GDM1 (cell line): ENCODE results near the gene SLC12A7.

ENCODE experiments used
- DNase-seq: peaks from one replicate; lab custom pipeline; 2025; lab: John Stamatoyannopoulos, UW

The SLC12A7 gene

GRCh38 chr5:1077491-1078020, 34.3 kb downstream of the SLC12A7 start:
- no peak for DNase-seq

- no peak for DNase-seq
Observed at GRCh38 chr5:1077026-1077425, 34.8 kb downstream of the SLC12A7 start.

- no peak for DNase-seq
Observed at GRCh38 chr5:1076406-1076805, 35.5 kb downstream of the SLC12A7 start.

GRCh38 chr5:1075931-1076330, 35.9 kb downstream of the SLC12A7 start:
- DNase-seq, result no peak

DNA sequence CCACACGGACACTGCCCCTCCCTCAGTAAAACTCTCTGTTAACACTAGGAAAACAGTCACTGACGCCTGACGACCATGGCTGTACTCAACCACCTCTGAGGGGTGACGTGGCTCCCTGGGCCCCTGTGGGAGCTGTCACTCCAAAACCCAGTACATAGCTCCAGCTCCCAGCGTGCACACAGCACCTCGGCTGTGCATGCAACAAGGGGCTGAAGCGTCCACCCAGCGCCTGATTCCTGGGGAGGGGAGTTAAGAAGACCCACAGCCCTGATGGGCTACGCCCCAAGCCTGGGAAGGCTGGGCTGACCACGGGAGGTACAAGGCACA, 36.3 kb downstream of the SLC12A7 start:
- DNase-seq, result no peak

DNA sequence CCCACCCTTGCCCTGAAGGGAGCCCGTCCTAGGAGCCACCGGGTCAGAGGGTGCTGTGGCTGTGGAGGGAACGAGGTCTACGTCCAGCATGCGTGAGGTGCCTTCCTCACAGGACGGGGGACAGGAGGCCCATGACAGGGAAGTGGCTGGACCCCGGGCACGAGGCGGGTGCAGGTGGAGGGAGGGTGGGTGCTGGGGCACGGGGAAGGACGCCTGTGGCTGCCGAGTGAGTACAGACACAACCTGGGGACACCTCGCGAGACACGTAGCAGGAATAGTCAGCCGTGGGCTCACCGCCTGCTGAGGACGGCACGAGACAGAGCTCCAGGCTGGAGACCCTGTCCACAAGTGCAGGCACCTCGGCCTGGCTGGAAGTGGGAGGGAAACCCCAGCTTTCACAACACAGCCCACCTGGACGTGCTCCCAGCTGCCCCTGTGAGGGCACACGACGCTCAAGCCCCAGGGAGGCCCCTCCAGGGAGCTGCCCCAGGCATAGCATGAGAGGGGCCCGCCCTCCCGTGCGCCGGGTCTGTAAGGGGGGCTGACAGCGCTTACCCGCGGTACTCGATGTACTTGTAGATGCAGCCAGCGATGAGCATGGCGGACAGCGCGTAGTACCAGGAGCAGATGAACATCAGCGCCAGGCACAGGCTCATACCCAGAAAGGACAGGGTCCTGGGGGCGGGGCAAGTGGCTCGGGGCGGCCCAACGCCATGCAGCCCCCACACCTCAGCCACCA, 36.9 kb downstream of the SLC12A7 start:
- no peak for DNase-seq

DNA sequence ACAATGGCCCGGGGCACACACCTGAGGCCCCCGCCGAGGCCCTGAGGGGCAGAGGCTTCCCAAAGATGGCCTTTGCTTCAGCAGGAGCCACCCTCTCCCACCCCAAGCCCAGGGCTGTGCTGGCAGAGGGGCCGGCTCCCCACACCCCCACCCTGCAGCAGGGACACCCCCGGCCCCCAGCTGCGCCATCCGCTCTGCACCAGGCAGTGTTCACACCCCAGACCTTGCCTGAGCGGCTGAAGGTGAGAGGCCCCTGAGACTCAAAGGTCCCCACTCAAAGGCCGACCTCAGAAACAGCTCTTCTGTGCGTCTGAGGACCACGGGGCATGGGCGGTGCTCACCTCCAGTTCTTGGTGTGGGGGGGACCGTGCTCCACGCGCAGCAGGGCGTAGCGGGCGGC, 37.6 kb downstream of the SLC12A7 start:
- no peak for DNase-seq

DNA sequence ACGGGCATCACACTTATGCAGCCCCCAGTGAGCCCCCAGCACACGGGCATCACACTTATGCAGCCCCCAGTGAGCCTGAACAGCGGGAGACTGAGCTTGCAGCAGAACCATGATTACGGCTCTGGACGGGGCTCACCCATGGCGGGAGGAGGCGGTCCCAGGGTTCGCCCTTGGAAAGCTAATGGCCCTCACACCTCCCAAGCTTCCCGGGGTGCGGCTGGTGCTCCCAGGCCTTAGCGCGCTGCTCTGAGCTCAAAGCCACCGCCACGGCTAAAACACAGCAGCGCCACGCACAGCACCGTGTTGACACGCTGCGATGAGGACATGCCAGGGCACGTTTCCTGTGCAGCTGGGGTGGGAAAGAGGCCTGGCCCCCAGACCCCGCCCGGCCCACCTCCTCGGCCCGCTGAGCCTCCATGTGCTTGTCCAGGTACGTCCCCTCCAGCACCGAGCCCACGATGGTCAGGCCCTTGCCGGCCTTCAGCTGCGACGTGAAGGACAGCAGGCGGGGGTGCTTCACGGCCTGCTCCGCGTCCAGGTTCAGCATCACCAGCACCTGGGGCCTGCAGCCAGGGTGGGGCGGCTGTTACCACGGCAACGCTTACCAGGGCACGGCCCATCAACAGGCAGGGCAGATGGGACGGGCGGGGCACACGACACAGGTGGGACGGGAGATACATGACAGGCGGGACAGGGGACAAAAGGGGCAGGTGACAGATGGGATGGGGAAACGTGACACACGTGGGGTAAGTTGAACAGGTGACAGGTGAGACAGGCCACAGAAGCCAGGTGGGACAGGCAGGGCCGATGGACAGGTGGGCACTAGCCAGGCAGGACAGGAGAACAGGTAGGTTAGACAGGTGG, 38.4 kb downstream of the SLC12A7 start:
- no peak for DNase-seq

DNA sequence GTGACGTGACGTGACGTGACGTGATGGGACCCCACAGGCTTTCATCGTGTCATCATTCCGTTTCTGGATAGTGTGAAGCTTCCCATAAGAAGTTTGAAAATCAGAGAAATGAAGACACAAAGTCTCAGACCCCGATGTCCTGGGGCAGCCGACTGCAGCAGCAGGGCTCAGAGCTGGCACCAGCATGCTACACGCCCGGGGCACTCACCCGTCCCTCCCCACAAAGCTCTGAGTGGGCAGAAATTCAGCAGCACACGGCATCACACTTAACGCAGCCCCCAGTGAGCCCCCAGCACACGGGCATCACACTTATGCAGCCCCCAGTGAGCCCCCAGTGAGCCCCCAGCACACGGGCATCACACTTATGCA, 42.2 kb downstream of the SLC12A7 start:
- no peak for DNase-seq

DNA sequence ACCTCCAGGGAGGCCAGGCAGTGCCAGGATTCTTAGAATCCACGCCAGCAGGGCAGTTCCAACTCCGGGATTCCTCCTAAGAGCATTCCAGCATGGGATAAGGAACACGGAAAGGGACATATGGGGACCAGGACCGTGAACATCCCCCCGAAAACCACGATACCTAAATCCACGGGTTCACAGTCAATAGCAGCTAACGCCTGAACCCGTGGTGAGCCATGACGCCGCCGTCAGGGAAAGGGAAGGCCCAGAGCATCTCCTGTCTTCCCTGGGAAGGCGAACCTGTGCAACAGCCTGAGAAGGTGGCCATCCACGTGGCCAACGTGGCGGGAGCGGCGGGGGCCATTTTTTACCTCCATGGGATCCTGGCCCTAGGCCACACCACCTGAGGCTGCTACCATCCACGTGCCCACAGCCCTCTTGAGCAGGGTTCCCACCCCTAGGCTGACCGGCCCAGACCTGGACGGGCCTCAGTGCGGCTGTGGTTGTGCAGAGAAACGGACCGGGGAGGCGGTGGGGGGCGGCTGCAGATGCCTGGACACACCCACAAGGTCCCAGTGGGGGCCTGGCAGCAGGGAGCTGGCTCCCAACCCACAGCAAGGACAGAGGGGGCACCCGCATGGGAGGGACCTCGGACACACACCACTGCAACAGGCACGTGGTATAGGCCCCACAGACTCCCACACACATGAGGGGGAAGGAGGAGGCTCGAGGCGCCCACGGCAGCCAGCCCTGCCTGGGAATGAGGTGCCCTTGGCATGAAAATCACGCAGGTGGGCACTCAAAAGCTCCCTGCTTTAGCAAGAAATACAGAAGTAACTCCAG, 42.8 kb downstream of the SLC12A7 start:
- DNase-seq, result no peak

GRCh38 chr5:1068204-1068894, 43.5 kb downstream of the SLC12A7 start:
- DNase-seq, result no peak

GRCh38 chr5:1067141-1068121, 44.4 kb downstream of the SLC12A7 start:
- DNase-seq, result no peak

GRCh38 chr5:1066676-1067075, 45.2 kb downstream of the SLC12A7 start:
- no peak for DNase-seq

DNA sequence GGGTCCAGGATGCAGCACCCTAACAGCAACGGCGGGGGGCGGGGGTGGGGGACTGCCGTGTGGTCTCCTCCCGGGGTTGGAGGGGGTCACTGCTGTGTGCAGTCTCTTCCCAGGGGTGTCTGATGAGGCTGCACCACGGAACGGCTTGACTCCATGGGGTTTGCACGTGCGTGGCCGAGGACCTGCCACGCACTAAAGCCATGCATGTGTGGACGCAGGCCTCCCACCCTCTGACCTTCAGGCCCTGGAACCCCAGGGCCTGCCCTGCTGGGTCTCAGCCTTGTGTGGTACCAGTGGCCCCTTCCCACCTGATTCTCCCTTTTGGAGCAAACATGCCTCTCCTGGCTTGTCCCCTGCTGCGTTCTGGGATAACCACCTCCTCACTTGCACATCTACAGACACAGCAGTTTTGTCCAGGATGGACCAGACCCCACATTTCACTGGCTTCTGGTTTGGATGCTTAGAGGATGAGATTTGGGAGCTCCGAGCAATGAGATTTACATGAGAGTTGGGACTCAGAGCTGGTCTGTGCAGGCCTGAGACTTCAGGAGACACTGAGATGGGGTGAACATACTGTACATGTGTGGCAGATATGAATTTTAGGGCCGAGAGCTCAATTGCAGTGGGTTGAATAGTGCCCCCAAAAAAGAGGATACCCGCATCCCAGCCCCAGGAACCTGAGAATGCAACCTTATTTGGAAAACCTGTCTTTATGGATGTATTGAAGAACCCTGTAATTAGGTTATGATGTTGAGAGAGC, 45.8 kb downstream of the SLC12A7 start:
- DNase-seq, result no peak

DNA sequence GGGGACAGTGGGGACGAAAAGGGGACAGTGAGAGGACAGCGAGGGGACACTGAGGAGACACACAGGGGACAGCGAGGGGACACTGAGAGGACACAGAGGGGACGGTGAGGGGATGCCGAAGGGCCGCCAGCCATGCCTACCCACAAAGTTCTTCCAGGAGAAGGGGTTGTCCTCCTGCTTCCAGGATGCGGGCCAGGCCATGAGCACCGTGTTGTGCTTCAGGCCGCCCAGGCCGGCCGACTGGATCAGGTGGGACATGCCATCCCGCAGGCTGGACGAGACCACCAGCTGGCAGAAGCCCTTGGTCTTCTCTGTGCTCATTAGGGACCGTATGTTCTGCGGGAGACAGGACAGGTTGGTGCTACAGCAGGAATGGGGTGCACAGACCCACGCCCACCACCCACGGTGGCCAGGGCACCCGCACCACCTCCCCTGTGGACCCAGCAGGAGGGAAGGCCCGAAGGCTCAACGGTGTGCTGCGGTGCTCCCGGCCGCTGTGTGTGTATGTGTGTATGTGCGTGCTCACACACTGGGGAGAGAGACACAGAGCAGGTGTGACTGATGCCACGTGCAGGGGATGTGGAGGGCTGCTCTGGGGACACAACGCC, 46.6 kb downstream of the SLC12A7 start:
- DNase-seq, result no peak

GRCh38 chr5:1064383-1065142, 47.3 kb downstream of the SLC12A7 start:
- no peak for DNase-seq

DNA sequence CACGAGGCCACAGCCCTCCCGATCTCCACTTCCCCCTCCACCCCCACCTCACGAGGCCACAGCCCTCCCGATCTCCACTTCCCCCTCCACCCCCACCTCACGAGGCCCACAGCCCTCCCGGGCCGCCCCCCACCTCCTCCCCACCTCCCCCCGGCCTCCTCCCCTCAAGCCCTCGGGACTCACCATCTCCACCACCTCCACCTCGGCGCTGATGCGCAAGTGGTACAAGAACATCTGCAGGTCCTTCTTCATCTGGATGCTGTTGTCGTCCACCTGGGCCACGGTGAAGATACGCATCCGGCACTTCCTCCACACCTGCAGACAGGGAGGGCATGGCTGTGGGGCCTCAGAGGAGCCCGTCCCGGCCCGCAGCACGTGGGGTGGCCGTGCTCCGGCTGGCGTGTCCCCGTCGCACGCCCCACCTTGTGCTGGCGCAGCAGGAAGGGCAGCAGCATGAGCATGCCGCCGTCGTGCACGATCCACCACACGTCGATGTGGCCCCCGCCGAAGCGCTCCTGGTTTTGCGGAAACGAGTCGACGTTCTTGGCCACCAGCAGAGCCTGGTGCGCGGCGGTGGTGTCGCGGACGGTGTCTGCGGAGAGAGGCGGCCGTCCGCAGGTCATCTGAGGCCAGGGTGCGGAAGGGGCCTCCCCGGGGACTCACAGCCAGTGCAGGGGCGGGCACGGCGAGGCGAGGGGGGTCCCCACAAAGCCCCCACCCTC, 48.0 kb downstream of the SLC12A7 start:
- DNase-seq, result no peak
